Thyroid gland (tissue), 4 donors: ENCODE results near the gene AARS2.

ENCODE experiments used
- CTCF ChIP-seq, 6 experiments: fragments of 200-600 bp in 3 of 6; fragments of 450-650 bp in 3 of 6; sonication (generic) in 3 of 6; IDR thresholded peaks; one replicate each; pipeline ENCODE4 v1.5.1; 2016 to 2019; ENCODE audit warnings: antibody characterized with exemption in 6 of 6, mild to moderate bottlenecking in 2 of 6, inconsistent platforms in 1 of 6, moderate library complexity in 1 of 6
- POLR2A ChIP-seq, 2 donors: fragments of 450-650 bp; IDR thresholded peaks; one replicate each; pipeline ENCODE4 v1.6.1; 2017; ENCODE audit warnings: antibody characterized with exemption in 2 of 2, mild to moderate bottlenecking in 2 of 2, moderate library complexity in 1 of 2

GRCh38 chr6:44332585-44332984 lies 19.4 kb upstream of the AARS2 start:
- TF ChIP-seq CTCF (IDR thresholded peaks at IDR 0.05) (no peak), POLR2A (IDR thresholded peaks at IDR 0.05) (no peak)
